DND-41 (cell line): ENCODE results near the gene TM2D1.

Source experiments
- EZH2 ChIP-seq: IDR thresholded peaks from 3 replicates; pipeline ENCODE4 v1.6.1; 2012; ENCODE audit warnings: borderline replicate concordance, low read depth, mild to moderate bottlenecking, moderate library complexity, low read length, inconsistent platforms; ENCODE audit not compliant: severe bottlenecking
- TF ChIP-seq, protein P1 (sequence below): IDR thresholded peaks from 2 replicates; pipeline ENCODE4 v1.5.1; 2012; ENCODE audit warnings: borderline replicate concordance, low read length, moderate library complexity, mild to moderate bottlenecking; ENCODE audit not compliant: poor library complexity, severe bottlenecking; ENCODE audit errors: extremely low read depth

DNA sequence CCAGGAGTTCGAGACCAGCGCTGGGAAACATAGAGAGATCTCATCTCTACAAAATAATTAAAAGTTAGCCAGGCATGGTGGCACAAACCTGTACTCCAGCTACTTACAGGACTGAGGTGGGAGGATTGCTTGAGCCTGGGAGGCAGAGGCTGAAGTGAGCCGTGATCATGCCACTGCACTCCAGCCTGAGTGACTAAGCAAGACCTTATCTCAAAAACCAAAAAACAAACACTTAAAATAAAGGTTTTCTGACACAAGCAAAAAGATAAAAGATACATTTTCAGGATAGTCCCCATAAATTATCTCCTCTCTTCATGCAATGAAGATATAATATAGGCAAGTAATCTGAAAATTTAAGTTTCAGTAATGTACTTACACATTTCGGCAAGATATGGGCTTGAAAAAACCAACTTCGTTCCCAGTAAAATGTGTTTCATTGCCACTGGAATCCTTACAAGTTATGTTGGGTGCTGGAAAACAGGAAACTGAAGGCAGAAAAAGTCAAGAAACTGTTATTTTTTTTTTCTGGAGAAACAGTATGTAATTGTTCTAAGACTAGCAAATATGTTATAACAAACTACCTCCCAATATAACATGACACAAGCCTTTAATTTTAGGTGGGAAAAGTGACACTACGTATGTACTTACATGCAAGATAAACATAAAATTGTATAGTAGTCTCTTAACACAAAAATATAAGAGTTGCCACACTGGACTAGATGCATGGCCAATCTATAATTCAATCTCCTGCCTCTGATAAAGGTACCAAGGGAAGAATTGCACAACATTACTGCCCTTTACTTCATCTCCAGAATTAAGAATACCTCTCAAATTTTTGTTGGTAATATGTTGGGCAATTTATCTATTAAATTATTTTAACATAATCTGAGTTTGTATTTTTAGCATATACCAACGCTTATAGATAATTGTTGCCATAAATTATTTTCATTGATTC, 15.7 kb downstream of the TM2D1 start:
- no peak for TF ChIP-seq EZH2
- TF ChIP-seq, protein P1, sequence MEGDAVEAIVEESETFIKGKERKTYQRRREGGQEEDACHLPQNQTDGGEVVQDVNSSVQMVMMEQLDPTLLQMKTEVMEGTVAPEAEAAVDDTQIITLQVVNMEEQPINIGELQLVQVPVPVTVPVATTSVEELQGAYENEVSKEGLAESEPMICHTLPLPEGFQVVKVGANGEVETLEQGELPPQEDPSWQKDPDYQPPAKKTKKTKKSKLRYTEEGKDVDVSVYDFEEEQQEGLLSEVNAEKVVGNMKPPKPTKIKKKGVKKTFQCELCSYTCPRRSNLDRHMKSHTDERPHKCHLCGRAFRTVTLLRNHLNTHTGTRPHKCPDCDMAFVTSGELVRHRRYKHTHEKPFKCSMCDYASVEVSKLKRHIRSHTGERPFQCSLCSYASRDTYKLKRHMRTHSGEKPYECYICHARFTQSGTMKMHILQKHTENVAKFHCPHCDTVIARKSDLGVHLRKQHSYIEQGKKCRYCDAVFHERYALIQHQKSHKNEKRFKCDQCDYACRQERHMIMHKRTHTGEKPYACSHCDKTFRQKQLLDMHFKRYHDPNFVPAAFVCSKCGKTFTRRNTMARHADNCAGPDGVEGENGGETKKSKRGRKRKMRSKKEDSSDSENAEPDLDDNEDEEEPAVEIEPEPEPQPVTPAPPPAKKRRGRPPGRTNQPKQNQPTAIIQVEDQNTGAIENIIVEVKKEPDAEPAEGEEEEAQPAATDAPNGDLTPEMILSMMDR: no peak
